ENCODE results near the gene PCSK1N. TPM values are rescaled to one million over a fixed set of nuclear protein-coding genes. Genes with fewer than 3 reads are reported as not detected.

Gene PCSK1N
- total RNA-seq, 3 donors from 2014 or later (not counting 1 experiment from before 2014, with no cell fraction given) = 0.35 to 0.89 TPM; not detected in 1

DNA sequence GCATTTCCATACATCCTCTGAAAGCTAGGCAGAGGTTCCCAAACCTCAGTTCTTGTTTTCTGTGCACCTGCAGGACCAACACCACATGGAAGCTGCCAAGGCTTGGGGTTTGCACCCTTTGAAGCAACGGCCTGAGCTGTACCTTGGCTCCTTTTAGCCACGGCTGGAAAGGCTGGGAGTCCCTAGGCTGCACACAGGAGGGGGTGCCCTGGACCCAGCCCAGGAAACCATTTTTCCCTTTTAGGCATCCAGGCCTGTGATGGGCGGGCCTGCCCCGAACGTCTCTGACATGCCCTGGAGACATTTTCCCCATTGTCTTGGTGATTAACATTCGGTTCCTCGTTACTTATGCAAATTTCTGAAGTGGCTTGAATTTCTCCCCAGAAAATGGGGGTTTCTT lies 17.4 kb upstream of the PCSK1N start:
- H3K9me3 ChIP-seq (ENCODE audit: control insufficient read depth, insufficient read depth, low read length) = no peaks in the 10 kb centered on the region
- ATAC-seq = no peak
- TF ChIP-seq CTCF (IDR thresholded peaks at IDR 0.05) = no peak
- no peak overlapping the region for H3K4me3 Mint-ChIP-seq
- no peak overlapping the region for H3K27ac Mint-ChIP-seq
- H3K27me3 Mint-ChIP-seq (ENCODE audit: low read depth in 2 of 2) = peaks cover 10 to 32% of the 10 kb centered on the region in 2 donors
- H3K4me3 ChIP-seq (ENCODE audit: low read length) = no peak overlapping the region
- H3K4me1 Mint-ChIP-seq = no peaks in the 10 kb centered on the region
- no peaks in the 10 kb centered on the region for H3K27me3 ChIP-seq (ENCODE audit: control insufficient read depth, insufficient read depth, low read length)
- H3K36me3 ChIP-seq (ENCODE audit: control insufficient read depth, insufficient read depth, low read length) = no peaks in the 10 kb centered on the region
- H3K36me3 Mint-ChIP-seq = no peaks in the 10 kb centered on the region
- no peak for DNase-seq
- H3K27ac ChIP-seq (ENCODE audit: low read length) = no peak overlapping the region
- H3K4me1 ChIP-seq (ENCODE audit: control insufficient read depth, insufficient read depth, low read length) = no peaks in the 10 kb centered on the region
- H3K9me3 Mint-ChIP-seq = no peaks in the 10 kb centered on the region
- intact Hi-C loops (cut with micrococcal nuclease) = no loop called here
- 91% methylated on average over 7 of the region's 7 CpGs for WGBS (ENCODE audit: insufficient coverage)

DNA sequence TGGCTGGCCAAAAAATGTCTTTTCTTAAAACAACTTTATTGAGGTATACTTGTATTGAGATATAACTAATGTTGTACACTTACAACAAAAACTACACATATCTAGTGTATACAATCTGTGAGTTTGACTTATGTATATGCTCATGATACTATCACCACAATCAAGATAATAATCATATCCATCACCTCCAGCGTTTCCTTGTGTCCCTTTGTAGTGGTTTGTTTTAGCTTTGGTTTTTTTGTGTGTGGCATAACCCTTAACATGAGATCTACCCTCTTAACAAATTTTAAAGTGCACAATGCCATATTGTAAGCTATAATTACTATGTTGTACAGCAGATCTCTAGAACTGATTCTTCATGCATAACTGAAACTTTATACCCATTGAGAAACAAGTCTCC lies 13.4 kb upstream of the PCSK1N start:
- DNase-seq (peak in 1 of 2 donors; percentile 23), ATAC-seq (no peak)
- Mint-ChIP-seq H3K27ac (no peak overlapping the region), H3K36me3 (no peaks in the 10 kb centered on the region), H3K4me3 (no peak overlapping the region), H3K9me3 (no peaks in the 10 kb centered on the region), H3K4me1 (no peaks in the 10 kb centered on the region), H3K27me3 (ENCODE audit: low read depth in 2 of 2) (peaks cover 0 to 15% of the 10 kb centered on the region in 2 donors)
- WGBS (ENCODE audit: insufficient coverage) = no CpG with 5 or more reads among the region's 1 CpG
- no peak overlapping the region for H3K4me3 ChIP-seq (ENCODE audit: low read length)
- no peaks in the 10 kb centered on the region for H3K4me1 ChIP-seq (ENCODE audit: control insufficient read depth, insufficient read depth, low read length)
- no peak for TF ChIP-seq CTCF (IDR thresholded peaks at IDR 0.05)
- no peaks in the 10 kb centered on the region for H3K36me3 ChIP-seq (ENCODE audit: control insufficient read depth, insufficient read depth, low read length)
- H3K27ac ChIP-seq (ENCODE audit: low read length) = no peak overlapping the region
- no peaks in the 10 kb centered on the region for H3K9me3 ChIP-seq (ENCODE audit: control insufficient read depth, insufficient read depth, low read length)
- intact Hi-C loops (cut with micrococcal nuclease) = no loop called here
- H3K27me3 ChIP-seq (ENCODE audit: control insufficient read depth, insufficient read depth, low read length) = no peaks in the 10 kb centered on the region

DNA sequence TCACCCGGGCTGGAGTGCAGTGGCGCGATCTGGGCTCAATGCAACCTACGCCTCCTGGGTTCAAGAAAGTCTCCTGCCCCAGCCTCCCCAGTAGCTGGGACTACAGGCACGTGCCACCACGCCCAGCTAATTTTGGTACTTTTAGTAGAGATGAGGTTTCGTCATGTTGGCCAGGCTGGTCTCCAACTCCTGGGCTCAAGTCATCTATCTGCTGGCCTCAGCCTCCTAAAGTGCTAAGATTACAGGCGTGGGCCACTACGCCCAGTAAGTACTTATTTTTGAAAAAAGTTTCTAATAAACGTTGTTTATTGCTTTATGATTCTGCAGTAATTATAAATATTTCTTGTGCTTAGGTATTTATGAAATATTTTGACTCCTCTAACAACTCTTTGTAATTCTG lies 4.3 kb upstream of the PCSK1N start:
- intact Hi-C loops (cut with micrococcal nuclease) = no loop called here
- no peaks in the 10 kb centered on the region for H3K36me3 ChIP-seq (ENCODE audit: control insufficient read depth, insufficient read depth, low read length)

More for the DNA sequence above, 4.3 kb upstream of the PCSK1N start:
- Histone ChIP-seq H3K4me1 (ENCODE audit: control insufficient read depth, insufficient read depth, low read length) (peaks cover 4% of the 10 kb centered on the region), H3K4me3 (ENCODE audit: low read length) (no peak overlapping the region), H3K27me3 (ENCODE audit: control insufficient read depth, insufficient read depth, low read length) (peaks cover 2% of the 10 kb centered on the region), H3K27ac (ENCODE audit: low read length) (no peak overlapping the region), H3K9me3 (ENCODE audit: control insufficient read depth, insufficient read depth, low read length) (no peaks in the 10 kb centered on the region)
- no peak for ATAC-seq
- Mint-ChIP-seq H3K36me3 (no peaks in the 10 kb centered on the region), H3K9me3 (no peaks in the 10 kb centered on the region), H3K27me3 (ENCODE audit: low read depth in 2 of 2) (peaks cover 3 to 11% of the 10 kb centered on the region in 2 donors), H3K4me3 (no peak overlapping the region), H3K27ac (no peak overlapping the region), H3K4me1 (peaks cover 3 to 4% of the 10 kb centered on the region in 2 donors)
- DNase-seq = no peak
- 91% methylated on average over 5 of the region's 10 CpGs for WGBS (ENCODE audit: insufficient coverage)
- no peak for TF ChIP-seq CTCF (IDR thresholded peaks at IDR 0.05)
